Liver (tissue), 9 donors: ENCODE data around the gene ERCC4. TPM values are rescaled to one million over a fixed set of nuclear protein-coding genes. Genes with fewer than 3 reads are reported as not detected.

Experiments
- DNase-seq: peaks from one replicate; pipeline ENCODE4 v3.0.0-alpha.2; 2017; ENCODE audit warnings: low spot score
- H3K27ac ChIP-seq, 2 donors: one replicate each; pipeline ENCODE4 v1.7.0; 2013; ENCODE audit warnings: inconsistent platforms in 2 of 2, low read length in 2 of 2, control low read depth in 1 of 2, low read depth in 1 of 2, mild to moderate bottlenecking in 1 of 2
- H3K27me3 ChIP-seq, 4 donors: one replicate each; pipeline versions ENCODE4 v1.6.1 to v1.7.0; 2013; ENCODE audit warnings: low read length in 3 of 4, inconsistent platforms in 1 of 4, mild to moderate bottlenecking in 1 of 4, moderate library complexity in 1 of 4; ENCODE audit not compliant: control insufficient read depth in 4 of 4, insufficient read depth in 4 of 4
- H3K36me3 ChIP-seq, 4 donors: one replicate each; pipeline versions ENCODE4 v1.6.1 to v1.7.0; 2013; ENCODE audit warnings: low read length in 3 of 4, mild to moderate bottlenecking in 3 of 4, low read depth in 1 of 4, moderate library complexity in 1 of 4; ENCODE audit not compliant: control insufficient read depth in 4 of 4, insufficient read depth in 3 of 4
- H3K4me1 ChIP-seq, 4 donors: one replicate each; pipeline versions ENCODE4 v1.6.1 to v1.7.0; 2013; ENCODE audit warnings: low read length in 3 of 4, mild to moderate bottlenecking in 3 of 4, moderate library complexity in 1 of 4; ENCODE audit not compliant: control insufficient read depth in 4 of 4, insufficient read depth in 4 of 4
- H3K4me3 ChIP-seq, 3 donors: one replicate each; pipeline versions ENCODE4 v1.6.1 to v1.7.0; 2013; ENCODE audit warnings: low read length in 3 of 3, control low read depth in 1 of 3, low read depth in 1 of 3, mild to moderate bottlenecking in 1 of 3
- H3K9ac ChIP-seq, 2 donors: one replicate each; pipeline ENCODE4 v1.7.0; 2013; ENCODE audit warnings: low read length in 2 of 2, mild to moderate bottlenecking in 2 of 2, moderate library complexity in 2 of 2, control low read depth in 1 of 2, low read depth in 1 of 2
- H3K9me3 ChIP-seq, 4 donors: one replicate each; pipeline versions ENCODE4 v1.6.1 to v1.7.0; 2013; ENCODE audit warnings: low read length in 3 of 4; ENCODE audit not compliant: control insufficient read depth in 4 of 4
- ATF3 ChIP-seq: IDR thresholded peaks from 2 replicates; pipeline ENCODE4 v1.6.1; 2016; ENCODE audit warnings: antibody characterized with exemption
- CTCF ChIP-seq: fragments of 150-350 bp; IDR thresholded peaks from 2 replicates; pipeline ENCODE4 v1.5.1; 2017; ENCODE audit warnings: improper control_type of control experiment, low read depth, low read length; ENCODE audit not compliant: missing input control
- EGR1 ChIP-seq, 2 donors: IDR thresholded peaks; 2 replicates each; pipeline ENCODE4 v1.6.1; 2016 to 2018; ENCODE audit warnings: antibody characterized with exemption in 2 of 2, low read depth in 2 of 2
- FOXA1 ChIP-seq: IDR thresholded peaks from 2 replicates; pipeline ENCODE4 v1.6.1; 2016; ENCODE audit warnings: antibody characterized with exemption
- FOXA2 ChIP-seq: IDR thresholded peaks from 2 replicates; pipeline ENCODE4 v1.6.1; 2016; ENCODE audit warnings: antibody characterized with exemption
- GABPA ChIP-seq, 2 donors: IDR thresholded peaks in 1 of 2; conservative IDR thresholded peaks in 1 of 2; 2 replicates each; pipeline ENCODE4 v1.6.1; 2016; ENCODE audit warnings: antibody characterized with exemption in 2 of 2, mild to moderate bottlenecking in 1 of 2, moderate library complexity in 1 of 2
- HNF4A ChIP-seq, 2 donors: conservative IDR thresholded peaks; 2 replicates each; pipeline ENCODE4 v1.6.1; 2016; ENCODE audit warnings: antibody characterized with exemption in 2 of 2, mild to moderate bottlenecking in 2 of 2
- HNF4G ChIP-seq: IDR thresholded peaks from 2 replicates; pipeline ENCODE4 v1.6.1; 2016; ENCODE audit warnings: antibody characterized with exemption
- JUND ChIP-seq, 2 donors: IDR thresholded peaks; 2 replicates each; pipeline ENCODE4 v1.6.1; 2016; ENCODE audit warnings: antibody characterized with exemption in 2 of 2
- MAX ChIP-seq: IDR thresholded peaks from 2 replicates; pipeline ENCODE4 v1.6.1; 2016; ENCODE audit warnings: antibody characterized with exemption
- NR2F2 ChIP-seq: IDR thresholded peaks from 2 replicates; pipeline ENCODE4 v1.6.1; 2016; ENCODE audit warnings: antibody characterized with exemption
- REST ChIP-seq: IDR thresholded peaks from 2 replicates; pipeline ENCODE4 v1.6.1; 2016; ENCODE audit warnings: antibody characterized with exemption, mild to moderate bottlenecking
- RXRA ChIP-seq, 2 donors: IDR thresholded peaks; 2 replicates each; pipeline ENCODE4 v1.6.1; 2017 to 2018; ENCODE audit warnings: antibody characterized with exemption in 2 of 2, mild to moderate bottlenecking in 1 of 2
- SP1 ChIP-seq: IDR thresholded peaks from 2 replicates; pipeline ENCODE4 v1.6.1; 2018; ENCODE audit warnings: antibody characterized with exemption, mild to moderate bottlenecking
- TAF1 ChIP-seq: conservative IDR thresholded peaks from 2 replicates; pipeline ENCODE4 v1.6.1; 2016; ENCODE audit warnings: antibody characterized with exemption, mild to moderate bottlenecking
- YY1 ChIP-seq: IDR thresholded peaks from 2 replicates; pipeline ENCODE4 v1.6.1; 2016; ENCODE audit warnings: antibody characterized with exemption, mild to moderate bottlenecking
- ZBTB33 ChIP-seq: IDR thresholded peaks from 2 replicates; pipeline ENCODE4 v1.6.1; 2016; ENCODE audit warnings: antibody characterized with exemption
- WGBS: extraction: QIAGEN DNeasy Blood & Tissue Kit; methylation state at CpG from one replicate; pipeline ENCODE4 v1.1.7; 2013; 5-methylcytosine and 5-hydroxymethylcytosine counted together
- polyA plus RNA-seq, 2 donors: library from polyadenylated mRNA; stranded (reverse) in 1 of 2; unstranded in 1 of 2; fragments of 200-250 nt in 1 of 2; fragments of >200 nt in 1 of 2; fragmentation: Nextera tagmentation in 1 of 2; extraction: Ambion mirVana in 1 of 2; gene quantifications; one replicate each; pipeline versions ENCODE4 v1.2.1 to v1.2.3, GENCODE V29; 2013 to 2015
- total RNA-seq, 2 donors: library from RNA; depleted of rRNA; stranded (reverse); fragments of >200 nt; gene quantifications; one replicate each; pipeline ENCODE4 v1.2.3, GENCODE V29; 2014
- donor health status: healthy.
- donor health status: healthy.
- donor health status: healthy.
- donor health status: healthy.
- donor health status: healthy.

The ERCC4 gene
- total and polyA plus RNA-seq, 4 donors = 1.6 to 11.1 (median 4.9) TPM

- H3K36me3 ChIP-seq = no peaks in the 10 kb centered on the region
- DNase-seq = no peak
- no peak overlapping the region for H3K27ac ChIP-seq
- 93% methylated on average over 6 of the region's 6 CpGs for WGBS
- H3K27me3 ChIP-seq = no peaks in the 10 kb centered on the region
- H3K9me3 ChIP-seq = no peaks in the 10 kb centered on the region
- no peak overlapping the region for H3K4me3 ChIP-seq
- H3K4me1 ChIP-seq = no peaks in the 10 kb centered on the region
- no peak for TF ChIP-seq EGR1 (IDR thresholded peaks at IDR 0.05; ENCODE audit: low read depth in 2 of 2)
- no peak overlapping the region for H3K9ac ChIP-seq
Observed at GRCh38 chr16:13977177-13977576, 57.2 kb downstream of the ERCC4 start.

GRCh38 chr16:13982451-13982850 is 62.5 kb downstream of the ERCC4 start:
- no peaks in the 10 kb centered on the region for H3K36me3 ChIP-seq
- H3K9ac ChIP-seq = no peak overlapping the region
- no peak overlapping the region for H3K4me3 ChIP-seq
- no peak for DNase-seq
- 96% methylated on average over 3 of the region's 3 CpGs for WGBS
- TF ChIP-seq RXRA (IDR thresholded peaks at IDR 0.05) = no peak
- TF ChIP-seq GABPA (IDR thresholded peaks at IDR 0.05 in 1 of 2, conservative IDR thresholded peaks at IDR 0.05 in 1 of 2) = no peak
- TF ChIP-seq MAX = no peak
- no peak for TF ChIP-seq JUND (IDR thresholded peaks at IDR 0.05)
- no peak for TF ChIP-seq ATF3
- TF ChIP-seq FOXA1 = no peak
- no peak for TF ChIP-seq TAF1
- TF ChIP-seq NR2F2 = no peak
- no peak for TF ChIP-seq HNF4G
- TF ChIP-seq REST = no peak
- no peak for TF ChIP-seq YY1
- TF ChIP-seq CTCF = no peak
- TF ChIP-seq ZBTB33 = no peak
- no peak for TF ChIP-seq FOXA2
- no peak for TF ChIP-seq EGR1 (IDR thresholded peaks at IDR 0.05; ENCODE audit: low read depth in 2 of 2)
- no peak for TF ChIP-seq HNF4A (conservative IDR thresholded peaks at IDR 0.05)
- no peak for TF ChIP-seq SP1
- H3K27me3 ChIP-seq = no peaks in the 10 kb centered on the region
- H3K4me1 ChIP-seq = no peaks in the 10 kb centered on the region
- H3K27ac ChIP-seq = no peak overlapping the region
- H3K9me3 ChIP-seq = no peaks in the 10 kb centered on the region
